GM19043 (cell line): ENCODE data around the gene CLDN4.
"Not testable (repeated sequence)": the region's sequence is repeated elsewhere in the genome, so short reads cannot be mapped to it uniquely, and the experiment has no call there.

ENCODE experiments used
- ATAC-seq: cut with Tn5 transposase; IDR thresholded peaks from one replicate; pipeline ENCODE4 v1.9.1; 2021; ENCODE audit warnings: low read depth; ENCODE audit not compliant: unreplicated experiment

Gene CLDN4

GRCh38 chr7:73841689-73842066, 10.9 kb downstream of the CLDN4 start:
- ATAC-seq = no peak

GRCh38 chr7:73842067-73842976, 11.5 kb downstream of the CLDN4 start, which contains the start of gene METTL27:
METTL27 (minus strand) TSS chr7:73842516; CDS start chr7:73842140, 376 bp downstream.
- peak; percentile 97 for ATAC-seq

GRCh38 chr7:73844131-73844547, 13.3 kb downstream of the CLDN4 start:
- no peak for ATAC-seq

GRCh38 chr7:73844848-73845460, 14.2 kb downstream of the CLDN4 start:
- no peak for ATAC-seq

- not testable (repeated sequence) for ATAC-seq
These were observed 15.0 kb downstream of the CLDN4 start for GRCh38 chr7:73845701-73846195.

GRCh38 chr7:73847941-73848723, 17.3 kb downstream of the CLDN4 start:
- no peak for ATAC-seq

- no peak for ATAC-seq
These were observed 20.0 kb downstream of the CLDN4 start for GRCh38 chr7:73850781-73851207.

GRCh38 chr7:73851410-73852338, 20.9 kb downstream of the CLDN4 start:
- peak; percentile 56 for ATAC-seq

- ATAC-seq = no peak
These were observed 21.7 kb downstream of the CLDN4 start for GRCh38 chr7:73852500-73852899.

GRCh38 chr7:73856941-73857340, 26.1 kb downstream of the CLDN4 start:
- ATAC-seq = no peak

GRCh38 chr7:73858807-73859206, 28.0 kb downstream of the CLDN4 start:
- ATAC-seq = no peak

- ATAC-seq = no peak
These were observed 30.1 kb downstream of the CLDN4 start, which contains the start of gene TMEM270 for GRCh38 chr7:73860859-73861258. TMEM270 (plus strand) TSS chr7:73861159; CDS start chr7:73861195, 36 bp downstream.

- ATAC-seq = no peak
These were observed 30.5 kb downstream of the CLDN4 start for GRCh38 chr7:73861305-73861704.

- ATAC-seq = no peak
These were observed 34.4 kb downstream of the CLDN4 start for GRCh38 chr7:73864981-73865711.

- ATAC-seq = no peak
These were observed 35.1 kb downstream of the CLDN4 start for GRCh38 chr7:73865738-73866445.

GRCh38 chr7:73866446-73866767, 35.6 kb downstream of the CLDN4 start:
- no peak for ATAC-seq

GRCh38 chr7:73869011-73869798, 38.4 kb downstream of the CLDN4 start:
- no peak for ATAC-seq

GRCh38 chr7:73870041-73870492, 39.3 kb downstream of the CLDN4 start:
- ATAC-seq = no peak
